ENCODE data around the gene ATP10B.
A peak's percentile ranks its signal among the peaks of the same experiment; 100 is the strongest.

Gene ATP10B

DNA sequence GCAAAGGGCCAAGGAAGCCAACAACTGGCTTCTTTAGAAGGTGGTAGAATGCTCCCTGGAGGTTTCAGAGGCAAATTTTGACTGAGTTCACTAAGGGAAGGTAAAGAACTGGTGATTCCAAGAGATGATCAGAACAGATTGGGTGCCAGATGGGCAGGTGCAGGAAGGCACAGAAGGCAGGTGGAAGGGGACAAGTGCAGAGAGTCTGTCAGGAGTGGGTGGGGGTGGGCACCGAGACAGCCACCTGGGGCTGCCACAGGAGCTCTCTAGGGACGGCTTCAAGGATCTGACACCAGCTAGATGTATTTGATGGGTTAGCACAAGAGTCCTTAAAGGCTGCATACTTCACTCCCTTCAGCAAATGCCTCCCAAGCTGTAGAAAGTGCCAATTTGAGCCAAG, 223.0 kb downstream of the ATP10B start:
- no peak for DNase-seq

DNA sequence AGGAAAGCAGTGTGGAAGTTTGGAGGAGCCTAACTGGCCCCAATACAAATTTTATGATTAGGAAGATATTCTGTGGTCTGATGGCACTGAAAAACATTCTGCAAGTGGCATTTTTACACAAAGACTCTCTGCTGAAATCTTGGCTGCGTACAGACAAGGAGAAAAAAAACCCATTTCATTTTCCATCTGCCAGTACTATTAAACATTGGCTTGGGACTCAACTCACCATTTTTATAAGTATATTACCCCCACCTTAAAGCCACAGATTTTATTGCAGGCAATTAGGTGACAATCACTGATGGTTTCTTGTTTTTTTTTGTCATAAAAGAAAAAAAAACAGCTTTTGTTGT, 223.4 kb downstream of the ATP10B start:
- no peak for DNase-seq

DNA sequence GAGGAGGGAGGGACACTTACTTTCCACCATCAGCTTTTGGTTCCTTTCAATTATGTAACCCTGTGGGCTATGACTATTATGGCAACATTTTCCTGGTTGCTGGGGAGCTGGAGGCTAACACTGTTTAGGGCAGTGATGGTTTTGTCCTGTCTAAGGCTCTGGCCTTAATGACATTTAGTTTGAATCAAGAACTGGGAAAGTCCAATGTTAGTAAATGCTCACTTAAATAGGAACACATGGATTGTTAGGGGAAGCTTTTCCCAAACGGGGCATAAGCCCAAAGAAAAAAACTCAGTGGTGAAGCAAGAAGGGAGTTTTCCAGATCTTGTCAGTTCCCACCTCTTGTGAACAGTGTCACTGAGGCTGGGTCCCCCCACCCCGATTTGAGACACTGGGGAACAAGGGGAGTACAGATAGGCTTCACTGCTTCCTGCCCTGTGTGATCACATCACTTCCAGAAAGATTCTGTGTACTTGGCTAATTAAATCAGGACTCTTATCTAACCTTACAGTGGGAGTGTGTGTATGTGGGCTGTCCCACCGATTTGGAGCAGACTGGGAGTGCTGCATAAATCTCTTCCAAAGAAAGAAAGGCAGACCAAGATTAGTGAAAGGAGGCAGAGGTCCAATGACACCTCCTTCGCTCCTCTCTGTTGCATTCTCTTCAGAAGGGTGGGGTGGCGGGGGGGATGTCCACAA, 223.9 kb downstream of the ATP10B start:
- peak; percentile 70 for DNase-seq

DNA sequence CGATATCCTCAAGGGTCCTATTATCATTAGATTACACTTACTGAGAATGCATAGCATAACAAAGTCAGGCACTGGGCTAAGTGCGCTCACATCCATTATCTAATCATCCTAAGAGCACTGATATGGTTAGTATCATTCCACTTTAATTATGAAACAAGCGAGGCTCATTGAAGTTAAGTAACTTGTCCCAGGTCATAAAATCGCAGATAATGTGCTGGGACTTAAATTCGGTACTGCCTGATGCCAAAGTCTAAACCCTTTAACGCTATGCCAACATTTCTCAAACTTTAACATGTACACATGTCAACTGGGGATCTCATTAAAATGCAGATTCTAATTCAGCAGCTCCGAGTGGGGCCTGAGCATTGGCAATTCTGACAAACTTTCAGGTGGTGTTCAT, 225.7 kb downstream of the ATP10B start:
- no peak for DNase-seq

DNA sequence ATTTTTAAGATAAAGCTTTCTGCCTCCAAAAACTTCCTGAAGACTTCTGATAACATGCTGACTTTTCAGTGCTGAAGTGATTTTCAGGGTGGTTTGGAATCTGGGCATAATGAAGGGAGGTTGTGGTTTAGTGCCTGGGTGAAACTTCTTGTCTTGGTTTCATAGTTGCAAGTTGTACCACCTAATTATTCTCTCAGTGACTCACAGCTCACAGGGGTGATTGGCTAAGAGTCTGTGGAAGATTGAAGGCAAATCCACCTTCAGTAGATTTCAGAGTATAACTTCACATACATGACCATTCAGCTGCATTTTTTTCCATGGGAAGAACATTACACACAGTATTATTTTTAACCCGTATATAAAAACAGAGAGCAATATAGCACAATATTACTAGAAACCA, 230.5 kb downstream of the ATP10B start:
- no peak for DNase-seq

DNA sequence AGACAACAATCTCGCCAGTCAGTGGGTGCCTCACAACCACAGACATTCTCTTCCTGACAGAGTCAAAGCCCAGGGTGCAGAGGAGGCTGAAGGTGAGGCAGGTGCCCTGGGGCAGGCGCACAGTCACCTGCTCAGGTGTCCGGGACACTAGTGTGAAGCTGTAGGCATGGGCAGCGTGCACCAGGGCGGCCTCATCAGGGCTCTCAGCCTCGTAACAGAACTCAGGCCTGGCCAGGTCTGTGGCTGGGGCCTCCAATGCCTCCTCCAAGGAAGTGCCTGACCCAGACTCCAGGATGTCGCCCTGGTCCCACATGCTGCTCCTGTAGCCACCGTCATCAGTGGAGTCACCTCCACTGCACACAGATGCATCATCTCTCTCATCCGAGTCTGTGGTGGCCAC, 231.6 kb downstream of the ATP10B start:
- DNase-seq = no peak

DNA sequence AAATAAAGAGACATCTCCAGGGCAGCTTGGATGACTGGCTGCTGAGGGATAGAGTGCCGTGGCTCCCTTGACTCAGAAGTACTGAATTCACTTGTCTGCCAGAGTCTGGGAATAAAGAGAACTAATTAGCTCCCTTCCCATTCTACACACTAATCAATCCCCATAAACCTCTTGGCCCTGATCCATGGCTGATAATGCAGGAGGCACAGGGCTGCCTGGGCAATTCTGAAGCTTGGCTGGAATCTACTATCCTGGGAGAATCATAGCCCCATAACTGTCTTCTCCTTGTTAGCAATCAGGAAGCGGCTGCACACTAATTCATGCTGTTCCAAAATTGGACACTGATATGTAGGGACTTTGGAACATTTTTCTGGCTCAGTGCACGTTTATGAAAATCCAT, 232.6 kb downstream of the ATP10B start:
- no peak for DNase-seq

DNA sequence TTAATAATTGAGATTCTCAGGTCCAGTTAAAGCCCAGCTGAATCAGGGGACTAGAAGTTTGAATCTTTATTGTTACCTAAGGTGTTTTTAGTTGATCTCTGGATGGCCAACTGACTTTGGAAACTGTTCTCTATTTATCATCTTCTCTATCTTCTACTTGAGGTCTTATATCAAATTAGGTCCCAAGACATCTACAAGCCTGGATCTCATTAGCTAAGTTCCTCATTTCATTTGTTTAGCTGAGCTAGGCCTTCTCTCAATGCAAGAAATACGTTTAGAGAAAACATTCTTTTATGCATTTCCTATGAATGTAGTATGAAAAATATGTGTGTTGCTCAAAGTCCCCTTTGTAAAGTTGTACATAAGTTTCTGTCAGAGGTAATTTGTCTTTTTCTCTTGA, 233.7 kb downstream of the ATP10B start:
- no peak for DNase-seq

DNA sequence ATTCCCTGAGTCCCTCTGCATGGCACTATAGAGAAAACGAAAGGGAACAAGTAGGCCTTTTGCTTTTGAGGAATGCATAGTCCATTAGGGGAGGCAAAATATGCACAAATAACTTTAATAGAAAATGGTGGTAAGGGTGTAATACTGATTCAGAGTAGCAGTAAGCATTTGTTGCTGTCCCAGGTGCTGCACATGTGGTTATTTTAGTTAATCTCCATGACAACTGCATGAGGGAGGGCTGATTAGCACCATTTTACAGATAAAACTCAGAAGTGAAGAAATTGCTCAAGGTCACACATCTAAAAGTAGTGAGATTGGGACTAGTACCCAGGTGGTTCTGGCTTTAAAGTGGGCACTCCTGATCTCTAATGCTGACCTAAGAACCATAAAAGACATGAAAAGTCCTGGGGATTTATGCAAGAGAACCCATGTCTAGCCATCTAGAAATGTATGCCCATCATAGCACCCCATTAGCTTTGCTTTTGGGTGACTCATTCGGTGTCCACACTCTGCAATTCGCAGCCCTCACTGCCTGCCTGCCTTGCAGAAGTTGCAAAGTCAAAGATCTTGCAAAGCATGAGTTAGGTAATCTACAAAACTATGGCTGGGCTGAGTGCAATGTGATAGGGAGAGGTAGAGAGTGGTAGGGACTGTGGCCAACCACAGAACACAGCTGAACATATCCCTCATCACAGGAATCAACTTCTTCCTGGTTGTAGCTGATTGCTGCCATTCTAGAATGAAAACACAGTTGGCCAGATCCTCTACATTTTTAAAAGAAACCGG, 235.1 kb downstream of the ATP10B start:
- no peak for DNase-seq

DNA sequence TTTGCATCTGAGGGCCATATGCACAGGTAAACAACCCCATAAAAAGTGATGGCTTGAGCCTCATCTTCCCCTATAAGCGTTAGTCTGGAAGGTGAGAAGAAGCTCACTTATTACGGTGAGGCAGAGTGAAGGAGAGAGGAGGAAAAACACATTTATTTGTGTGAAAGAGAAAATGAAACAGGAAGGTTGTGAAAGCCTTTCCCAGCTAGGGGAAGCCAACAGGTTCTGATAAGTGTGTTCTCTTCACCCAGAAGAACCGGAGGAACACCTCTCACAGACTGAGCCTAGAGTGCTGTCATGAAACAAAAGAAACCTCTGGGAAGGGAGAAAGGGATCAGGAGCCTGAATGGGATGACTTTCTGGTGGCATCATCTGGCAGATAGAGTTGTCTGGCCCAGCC, 237.9 kb downstream of the ATP10B start:
- no peak for DNase-seq

DNA sequence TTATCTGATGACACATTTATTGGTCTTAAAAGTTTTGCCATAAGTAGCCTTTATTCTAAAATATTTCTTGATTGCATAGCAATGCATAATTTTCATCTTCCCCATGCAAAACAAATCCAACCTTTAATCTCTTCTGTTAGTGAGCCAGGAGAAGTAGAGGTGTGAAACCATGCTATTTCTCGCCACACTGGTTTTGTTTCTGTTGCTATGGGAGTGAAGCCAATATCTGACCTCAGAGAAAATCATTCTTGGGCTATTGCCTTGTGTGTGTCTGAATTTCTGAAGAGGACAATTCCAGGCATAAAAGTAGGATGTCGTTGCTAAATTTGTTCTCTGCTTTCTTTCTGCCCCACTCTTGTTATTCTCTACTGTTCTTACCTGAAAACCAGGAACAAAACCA, 246.7 kb downstream of the ATP10B start:
- DNase-seq = no peak

DNA sequence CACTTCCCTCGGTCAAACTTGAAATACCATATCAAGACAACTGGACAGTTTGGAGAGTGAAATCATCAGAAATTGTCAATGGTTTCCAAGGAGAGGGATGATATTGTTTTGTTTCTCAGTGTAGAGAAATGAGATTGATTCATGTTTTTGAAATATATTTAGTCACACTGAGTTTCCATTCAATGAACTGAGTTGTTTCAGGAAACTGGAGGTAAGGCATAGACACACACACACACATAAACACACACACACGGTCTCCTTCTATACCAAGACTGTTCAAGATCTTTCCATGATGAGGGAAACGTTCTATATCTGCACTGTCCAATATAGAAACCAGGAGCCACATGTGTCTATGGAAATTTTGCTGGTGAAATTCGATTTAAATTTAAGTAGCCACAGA, 247.5 kb downstream of the ATP10B start:
- DNase-seq = no peak

DNA sequence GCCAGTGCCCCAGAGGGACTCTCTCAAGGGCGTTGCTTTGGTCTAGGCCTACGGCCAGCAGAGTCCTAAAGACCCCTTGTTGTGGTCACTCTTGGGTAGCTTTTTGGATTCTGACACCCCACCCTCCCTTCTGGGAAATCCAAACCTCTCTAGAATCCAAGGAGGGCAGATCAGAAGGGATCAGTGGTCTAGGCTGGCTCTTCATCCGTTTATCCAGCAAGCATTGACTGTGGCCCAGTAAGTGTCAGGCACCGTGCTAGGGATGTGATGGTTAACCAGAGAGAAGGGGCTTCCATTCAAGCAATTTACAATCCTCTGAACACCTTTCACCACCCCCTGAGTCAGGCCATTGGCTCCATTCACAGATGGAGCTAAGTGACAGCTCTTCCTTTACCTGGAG, 249.3 kb downstream of the ATP10B start:
- no peak for DNase-seq

DNA sequence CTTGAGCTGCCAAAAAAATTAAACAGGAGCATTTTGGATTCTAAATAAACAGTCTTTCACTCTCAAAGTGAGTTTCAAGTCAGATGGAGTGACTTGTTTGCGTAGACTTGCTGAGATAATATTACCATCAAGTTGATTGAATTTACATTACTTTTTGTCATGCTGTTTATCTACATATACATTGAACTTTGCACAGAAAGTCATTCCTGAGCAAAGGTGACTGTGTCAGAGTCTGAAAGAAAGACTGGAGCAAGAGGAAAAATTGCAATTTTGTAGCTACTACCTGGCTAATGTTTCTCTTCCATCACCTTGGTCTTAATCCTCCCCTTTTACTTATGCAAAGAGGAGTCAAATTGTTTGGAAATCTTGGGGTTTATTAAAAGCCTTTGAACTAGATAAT, 251.0 kb downstream of the ATP10B start:
- DNase-seq = no peak

DNA sequence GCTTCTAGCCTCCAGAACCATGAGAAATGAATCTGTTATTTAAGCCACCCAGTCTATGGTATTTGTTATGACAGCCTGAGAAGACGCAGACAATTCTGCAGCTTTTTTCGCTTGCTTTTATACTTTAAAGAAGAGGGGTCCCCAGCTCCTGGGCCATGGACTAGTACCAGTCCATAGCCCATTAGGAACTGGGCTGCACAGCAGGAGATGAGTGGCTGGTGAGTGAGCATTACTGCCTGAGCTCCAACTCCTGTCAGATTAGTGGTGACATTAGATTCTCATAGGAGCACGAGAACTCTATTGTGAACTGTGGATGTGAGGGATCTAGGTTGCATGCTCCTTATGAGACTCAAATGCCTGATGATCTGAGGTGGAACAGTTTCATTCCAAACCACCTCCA, 278.7 kb downstream of the ATP10B start:
- DNase-seq = no peak

DNA sequence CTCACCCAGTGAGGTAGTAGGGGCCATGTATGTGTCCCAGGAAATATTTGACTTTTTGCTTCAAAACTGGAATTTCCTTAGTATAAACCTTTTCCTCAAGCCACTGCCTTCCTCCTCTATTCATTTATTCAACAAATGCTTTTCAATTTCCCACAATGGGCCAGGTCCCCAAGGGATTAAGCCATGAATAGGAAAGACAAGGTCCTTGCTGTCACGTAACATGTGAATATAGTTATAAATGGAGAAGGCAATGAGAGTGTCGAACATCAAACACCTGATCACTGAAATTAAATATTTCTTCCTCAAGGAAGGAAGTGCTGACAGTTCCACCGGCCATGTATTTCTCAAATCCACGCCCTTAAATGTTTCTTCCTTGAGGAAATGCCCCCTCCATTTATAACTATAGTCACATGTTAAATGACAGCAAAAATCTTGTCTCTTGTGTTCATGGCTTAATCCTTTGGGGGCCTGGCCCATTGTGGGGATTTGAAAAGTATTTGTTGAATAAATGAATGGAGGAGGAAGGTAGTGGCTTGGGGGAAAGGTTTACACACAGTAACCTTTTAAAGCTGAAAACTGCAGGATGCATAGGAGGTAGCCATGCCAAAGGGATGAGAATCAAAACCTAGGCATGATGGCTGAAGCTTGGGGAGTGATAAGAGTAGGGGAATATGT, 284.8 kb downstream of the ATP10B start:
- DNase-seq = no peak

DNA sequence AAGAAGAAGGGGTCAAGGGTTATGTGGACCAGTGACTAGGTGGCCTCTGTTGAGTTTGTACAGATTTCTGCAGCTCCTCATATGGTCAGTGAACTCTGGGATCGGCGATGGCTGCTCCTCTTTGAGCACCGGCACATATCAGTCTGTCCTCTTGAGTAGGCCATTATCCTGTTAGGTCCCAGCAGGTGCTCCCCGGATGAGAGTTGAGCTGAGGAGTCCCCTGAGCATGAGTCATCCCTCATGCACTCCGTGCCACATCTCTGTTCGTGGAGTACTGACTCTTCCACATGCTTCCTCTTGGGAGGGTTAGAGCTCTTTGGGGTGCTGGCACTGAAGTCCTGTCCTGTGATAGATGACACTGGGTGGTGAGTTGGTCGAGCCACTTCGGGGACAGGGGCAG, 286.6 kb downstream of the ATP10B start:
- no peak for DNase-seq

DNA sequence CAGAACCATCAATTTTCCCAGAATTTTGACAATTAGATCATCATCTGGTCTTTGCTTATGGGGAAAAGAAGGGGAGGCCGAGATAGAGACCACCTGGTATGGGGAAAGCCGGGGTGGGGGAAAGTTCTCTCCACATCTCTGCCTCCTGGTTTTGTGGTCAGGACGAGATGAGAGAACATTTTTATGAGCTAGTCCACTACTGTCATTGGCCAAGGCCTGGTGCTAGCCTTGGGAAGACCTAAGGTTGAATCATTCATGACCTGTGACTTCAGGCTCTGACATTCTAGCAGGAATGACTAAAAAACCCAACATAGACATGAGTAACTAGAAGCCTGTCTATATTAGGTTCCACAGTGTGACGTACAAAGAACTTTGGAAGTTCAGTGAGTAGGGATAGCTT, 295.2 kb downstream of the ATP10B start:
- DNase-seq = no peak

DNA sequence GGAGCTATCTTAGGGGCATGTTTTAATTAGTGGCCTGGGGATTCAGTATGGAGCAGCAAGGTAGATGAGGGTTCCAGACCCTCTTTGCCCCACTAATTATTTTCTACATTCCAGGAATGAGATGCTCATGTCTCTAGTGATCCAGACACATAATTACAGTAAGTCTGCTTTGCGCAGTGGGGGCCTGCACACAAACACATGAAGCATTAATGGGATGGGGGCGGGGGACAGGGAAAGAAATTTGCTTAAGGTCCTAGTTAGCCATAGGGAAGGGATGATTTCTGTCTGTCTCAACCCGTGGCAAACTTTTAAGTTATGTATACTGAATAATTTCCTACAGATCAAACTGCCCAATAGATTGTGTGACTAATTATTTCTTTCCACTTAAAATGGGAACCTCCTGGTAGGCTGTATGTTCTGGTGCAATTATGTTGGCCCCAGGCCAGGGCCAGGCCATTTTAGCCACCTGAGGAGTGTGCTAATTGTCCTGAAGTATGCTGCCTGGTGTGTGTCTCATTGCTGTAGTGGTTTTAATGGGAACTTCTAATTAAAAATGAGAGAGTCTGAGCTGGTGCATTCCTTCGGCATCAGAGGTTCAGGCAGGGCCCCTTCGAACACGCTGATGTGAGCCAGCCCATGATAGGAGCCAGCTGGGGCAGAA, 295.9 kb downstream of the ATP10B start:
- DNase-seq = no peak

DNA sequence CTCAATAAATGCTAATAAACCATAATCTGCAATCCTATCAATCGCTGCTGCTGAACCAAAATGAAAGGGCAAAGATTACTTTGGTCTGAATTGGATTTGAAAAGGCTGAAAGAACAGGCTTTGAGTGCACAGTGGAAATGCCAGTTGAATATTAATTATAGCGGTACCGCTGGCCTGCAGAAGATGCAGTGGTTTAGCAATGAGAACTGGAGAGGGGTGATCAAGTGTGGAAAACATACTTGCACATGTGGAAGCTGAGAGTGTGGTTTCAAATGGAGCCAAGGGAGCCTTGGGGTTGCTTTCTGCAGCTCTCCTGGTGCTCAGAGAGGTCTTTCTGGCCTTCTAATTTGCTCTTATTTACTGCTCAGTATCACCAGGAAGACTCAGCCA, 296.4 kb downstream of the ATP10B start:
- DNase-seq = no peak

DNA sequence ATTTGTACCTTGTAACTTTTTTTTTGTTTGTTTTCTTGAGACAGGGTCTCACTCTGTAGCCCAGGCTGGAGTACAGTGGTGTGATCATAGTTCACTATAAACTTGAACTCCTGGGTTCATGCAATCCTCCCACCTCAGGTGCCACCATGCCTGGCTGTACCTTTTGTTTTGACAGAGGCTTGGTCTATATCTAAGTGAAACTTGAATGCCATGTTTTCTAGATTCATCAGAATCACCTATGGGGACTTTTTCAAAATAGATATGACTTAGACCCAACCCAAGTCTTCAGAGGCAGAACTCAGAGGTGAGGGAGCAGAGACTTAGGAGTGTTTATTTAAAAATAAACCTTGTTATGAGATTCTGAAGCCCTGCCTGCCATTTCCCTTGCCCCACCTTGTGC, 301.9 kb downstream of the ATP10B start:
- DNase-seq = no peak

DNA sequence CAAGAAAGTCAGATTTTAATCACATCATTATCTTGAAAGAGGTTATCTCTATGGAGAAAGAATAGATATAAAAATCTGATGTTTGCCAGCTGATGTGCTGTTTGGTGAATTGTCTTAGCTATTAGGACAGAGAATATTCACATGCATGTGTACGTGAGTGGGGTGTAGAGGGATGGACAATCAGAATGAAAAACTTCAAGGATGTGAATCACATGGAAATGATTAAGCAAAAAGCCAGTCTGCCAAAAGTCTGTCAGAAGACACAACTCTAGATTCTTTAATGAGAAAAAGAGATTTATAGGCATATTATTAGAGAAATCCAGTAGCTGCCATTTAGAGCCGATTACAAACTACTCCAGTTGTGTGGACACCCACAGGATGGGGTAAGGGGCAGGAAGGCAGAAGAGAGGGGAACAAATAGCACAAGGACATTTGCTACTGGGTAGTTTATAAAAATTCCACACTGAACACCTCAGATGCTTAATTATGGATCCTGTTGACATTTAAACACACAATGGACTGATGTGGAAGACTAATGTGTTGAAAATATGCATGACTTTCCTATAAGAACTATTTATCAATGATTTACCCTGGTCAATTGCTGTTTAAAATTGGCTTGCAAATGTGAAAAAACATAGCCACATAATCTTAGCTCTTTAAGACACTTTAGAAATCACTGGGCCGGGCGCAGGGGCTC, 302.9 kb downstream of the ATP10B start:
- no peak for DNase-seq

DNA sequence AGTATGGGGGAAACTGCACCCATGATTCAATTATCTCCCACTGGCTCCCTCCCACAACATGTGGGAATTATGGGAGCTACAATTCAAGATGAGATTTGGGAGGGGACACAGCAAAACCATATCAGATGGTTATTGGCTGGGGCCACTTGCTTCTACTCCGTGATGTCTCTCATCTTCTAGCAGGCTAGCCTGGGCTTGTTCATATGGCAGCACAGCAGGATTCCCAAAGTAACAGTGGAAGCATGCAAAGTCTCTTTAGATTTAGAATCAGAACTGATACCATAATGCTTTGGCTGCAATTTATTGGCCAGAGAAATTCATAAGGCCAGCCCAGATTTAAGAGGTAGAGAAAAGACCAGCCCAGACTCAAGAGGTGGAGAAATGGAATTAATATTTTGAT, 304.1 kb downstream of the ATP10B start:
- DNase-seq = no peak

All from inflammatory macrophage treated with lipopolysaccharide for 4 hours (primary cell).